Esophagus muscularis mucosa (tissue), 4 donors: ENCODE results near the gene SH3BGR.

Source experiments
- CTCF ChIP-seq, 3 experiments: fragments of 200-600 bp in 2 of 3; fragments of 450-650 bp in 1 of 3; sonication (generic) in 2 of 3; IDR thresholded peaks; one replicate each; pipeline ENCODE4 v1.5.1; 2017 to 2019; ENCODE audit warnings: antibody characterized with exemption in 3 of 3, mild to moderate bottlenecking in 2 of 3, moderate library complexity in 1 of 3
- EP300 ChIP-seq: sonication (generic); formaldehyde crosslinking; IDR thresholded peaks from one replicate; pipeline ENCODE4 v1.6.1; 2017; ENCODE audit warnings: antibody characterized with exemption
- POLR2A ChIP-seq: fragments of 450-650 bp; IDR thresholded peaks from one replicate; pipeline ENCODE4 v1.6.1; 2017; ENCODE audit warnings: antibody characterized with exemption, moderate library complexity, mild to moderate bottlenecking, low read depth

GRCh38 chr21:39444421-39445180 is 7.2 kb upstream of the SH3BGR start:
- TF ChIP-seq POLR2A, result no peak
- no peak for TF ChIP-seq CTCF (IDR thresholded peaks at IDR 0.05)
- TF ChIP-seq EP300, result no peak
